ENCODE data around the gene DBP.
"Not testable (repeated sequence)": the region's sequence is repeated elsewhere in the genome, so short reads cannot be mapped to it uniquely, and the experiment has no call there.

The DBP gene

GRCh38 chr19:48668761-48669160, 31.6 kb upstream of the DBP start:
- peak; percentile 74 for FAIRE-seq

GRCh38 chr19:48668332-48668731, 31.2 kb upstream of the DBP start:
- TF ChIP-seq SPI1 (IDR thresholded peaks at IDR 0.05; ENCODE audit: low read depth, low read length) (no peak), POLR2AphosphoS5 (IDR thresholded peaks at IDR 0.05; ENCODE audit: low read depth, low read length) (no peak), PAX5 (IDR thresholded peaks at IDR 0.05; ENCODE audit: insufficient read depth, low read length, severe bottlenecking) (no peak), TAF1 (IDR thresholded peaks at IDR 0.05; ENCODE audit: low read depth, low read length) (no peak), POU2F2 (IDR thresholded peaks at IDR 0.05; ENCODE audit: low read depth, low read length) (no peak)
- DNase-seq (ENCODE audit: insufficient read length, low spot score) (no peak), FAIRE-seq (no peak)

More at GRCh38 chr19:48668761-48669160, 31.6 kb upstream of the DBP start:
- no peak for TF ChIP-seq POU2F2 (IDR thresholded peaks at IDR 0.05; ENCODE audit: low read depth, low read length)
- TF ChIP-seq POLR2A (IDR thresholded peaks at IDR 0.05; ENCODE audit: low read depth, low read length) = no peak
- TF ChIP-seq PAX5 (IDR thresholded peaks at IDR 0.05; ENCODE audit: insufficient read depth, low read length, severe bottlenecking) = no peak
- TF ChIP-seq SPI1 (IDR thresholded peaks at IDR 0.05; ENCODE audit: low read depth, low read length) = no peak
- TF ChIP-seq TAF1 (IDR thresholded peaks at IDR 0.05; ENCODE audit: low read depth, low read length) = no peak
- no peak for TF ChIP-seq POLR2AphosphoS5 (IDR thresholded peaks at IDR 0.05; ENCODE audit: low read depth, low read length)
- DNase-seq (ENCODE audit: insufficient read length, low spot score) = no peak

- TF ChIP-seq POLR2A (IDR thresholded peaks at IDR 0.05; ENCODE audit: low read depth, low read length) (no peak), PAX5 (IDR thresholded peaks at IDR 0.05; ENCODE audit: insufficient read depth, low read length, severe bottlenecking) (no peak), POU2F2 (IDR thresholded peaks at IDR 0.05; ENCODE audit: low read depth, low read length) (no peak), TAF1 (IDR thresholded peaks at IDR 0.05; ENCODE audit: low read depth, low read length) (no peak), POLR2AphosphoS5 (IDR thresholded peaks at IDR 0.05; ENCODE audit: low read depth, low read length) (no peak), SPI1 (IDR thresholded peaks at IDR 0.05; ENCODE audit: low read depth, low read length) (no peak)
- no peak for FAIRE-seq
- no peak for DNase-seq (ENCODE audit: insufficient read length, low spot score)
These were observed 28.6 kb upstream of the DBP start for GRCh38 chr19:48665786-48666185.

GRCh38 chr19:48664476-48664875, 27.3 kb upstream of the DBP start:
- DNase-seq (ENCODE audit: insufficient read length, low spot score) (no peak), FAIRE-seq (no peak)
- no peak for TF ChIP-seq POU2F2 (IDR thresholded peaks at IDR 0.05; ENCODE audit: low read depth, low read length)
- no peak for TF ChIP-seq SPI1 (IDR thresholded peaks at IDR 0.05; ENCODE audit: low read depth, low read length)
- TF ChIP-seq POLR2AphosphoS5 (IDR thresholded peaks at IDR 0.05; ENCODE audit: low read depth, low read length) = no peak
- TF ChIP-seq PAX5 (IDR thresholded peaks at IDR 0.05; ENCODE audit: insufficient read depth, low read length, severe bottlenecking) = no peak
- no peak for TF ChIP-seq TAF1 (IDR thresholded peaks at IDR 0.05; ENCODE audit: low read depth, low read length)
- no peak for TF ChIP-seq POLR2A (IDR thresholded peaks at IDR 0.05; ENCODE audit: low read depth, low read length)

GRCh38 chr19:48663667-48664066, 26.5 kb upstream of the DBP start:
- DNase-seq (ENCODE audit: insufficient read length, low spot score) (no peak), FAIRE-seq (no peak)
- TF ChIP-seq POLR2AphosphoS5 (IDR thresholded peaks at IDR 0.05; ENCODE audit: low read depth, low read length) (no peak), TAF1 (IDR thresholded peaks at IDR 0.05; ENCODE audit: low read depth, low read length) (no peak), PAX5 (IDR thresholded peaks at IDR 0.05; ENCODE audit: insufficient read depth, low read length, severe bottlenecking) (no peak), POLR2A (IDR thresholded peaks at IDR 0.05; ENCODE audit: low read depth, low read length) (no peak), POU2F2 (IDR thresholded peaks at IDR 0.05; ENCODE audit: low read depth, low read length) (no peak), SPI1 (IDR thresholded peaks at IDR 0.05; ENCODE audit: low read depth, low read length) (no peak)

GRCh38 chr19:48661711-48662090, 24.5 kb upstream of the DBP start:
- FAIRE-seq = no peak
- no peak for DNase-seq (ENCODE audit: insufficient read length, low spot score)
- TF ChIP-seq POU2F2 (IDR thresholded peaks at IDR 0.05; ENCODE audit: low read depth, low read length) = no peak
- TF ChIP-seq PAX5 (IDR thresholded peaks at IDR 0.05; ENCODE audit: insufficient read depth, low read length, severe bottlenecking) = no peak
- no peak for TF ChIP-seq TAF1 (IDR thresholded peaks at IDR 0.05; ENCODE audit: low read depth, low read length)
- TF ChIP-seq SPI1 (IDR thresholded peaks at IDR 0.05; ENCODE audit: low read depth, low read length) = no peak
- TF ChIP-seq POLR2A (IDR thresholded peaks at IDR 0.05; ENCODE audit: low read depth, low read length) = no peak
- TF ChIP-seq POLR2AphosphoS5 (IDR thresholded peaks at IDR 0.05; ENCODE audit: low read depth, low read length) = no peak

GRCh38 chr19:48660852-48661710, 23.9 kb upstream of the DBP start:
- TF ChIP-seq POLR2A (IDR thresholded peaks at IDR 0.05; ENCODE audit: low read depth, low read length) = no peak
- no peak for TF ChIP-seq POU2F2 (IDR thresholded peaks at IDR 0.05; ENCODE audit: low read depth, low read length)
- TF ChIP-seq TAF1 (IDR thresholded peaks at IDR 0.05; ENCODE audit: low read depth, low read length) = no peak
- no peak for TF ChIP-seq SPI1 (IDR thresholded peaks at IDR 0.05; ENCODE audit: low read depth, low read length)
- TF ChIP-seq POLR2AphosphoS5 (IDR thresholded peaks at IDR 0.05; ENCODE audit: low read depth, low read length) = no peak
- no peak for TF ChIP-seq PAX5 (IDR thresholded peaks at IDR 0.05; ENCODE audit: insufficient read depth, low read length, severe bottlenecking)
- DNase-seq (ENCODE audit: insufficient read length, low spot score) (peak; percentile 98), FAIRE-seq (peak; percentile 99)

GRCh38 chr19:48659768-48660167, 22.6 kb upstream of the DBP start:
- DNase-seq (ENCODE audit: insufficient read length, low spot score) (no peak), FAIRE-seq (peak; percentile 82)
- no peak for TF ChIP-seq POU2F2 (IDR thresholded peaks at IDR 0.05; ENCODE audit: low read depth, low read length)
- no peak for TF ChIP-seq PAX5 (IDR thresholded peaks at IDR 0.05; ENCODE audit: insufficient read depth, low read length, severe bottlenecking)
- TF ChIP-seq POLR2AphosphoS5 (IDR thresholded peaks at IDR 0.05; ENCODE audit: low read depth, low read length) = no peak
- no peak for TF ChIP-seq TAF1 (IDR thresholded peaks at IDR 0.05; ENCODE audit: low read depth, low read length)
- no peak for TF ChIP-seq SPI1 (IDR thresholded peaks at IDR 0.05; ENCODE audit: low read depth, low read length)
- no peak for TF ChIP-seq POLR2A (IDR thresholded peaks at IDR 0.05; ENCODE audit: low read depth, low read length)

GRCh38 chr19:48658483-48658882, 21.3 kb upstream of the DBP start:
- TF ChIP-seq POLR2AphosphoS5 (IDR thresholded peaks at IDR 0.05; ENCODE audit: low read depth, low read length) (no peak), SPI1 (IDR thresholded peaks at IDR 0.05; ENCODE audit: low read depth, low read length) (no peak), POLR2A (IDR thresholded peaks at IDR 0.05; ENCODE audit: low read depth, low read length) (no peak), POU2F2 (IDR thresholded peaks at IDR 0.05; ENCODE audit: low read depth, low read length) (no peak), TAF1 (IDR thresholded peaks at IDR 0.05; ENCODE audit: low read depth, low read length) (no peak), PAX5 (IDR thresholded peaks at IDR 0.05; ENCODE audit: insufficient read depth, low read length, severe bottlenecking) (no peak)
- no peak for DNase-seq (ENCODE audit: insufficient read length, low spot score)
- FAIRE-seq = no peak

GRCh38 chr19:48657828-48658227, 20.6 kb upstream of the DBP start:
- DNase-seq (ENCODE audit: insufficient read length, low spot score); FAIRE-seq: not testable (repeated sequence)
